H1 (cell line): ENCODE data around the gene IPO13. TPM values are rescaled to one million over a fixed set of nuclear protein-coding genes. Genes with fewer than 3 reads are reported as not detected.

Source experiments
- CTCF ChIA-PET: fragments of 300-600 bp; sonication (Branson Sonifier 250); formaldehyde crosslinking; loops from one replicate; lab custom pipeline; 2021; ENCODE audit not compliant: partially characterized antibody; lab: Charles Lee
- POLR2A ChIA-PET: fragments of 300-600 bp; sonication (Branson Sonifier 250); formaldehyde crosslinking; loops from one replicate; lab custom pipeline; 2021; ENCODE audit warnings: inconsistent platforms; ENCODE audit not compliant: partially characterized antibody; lab: Charles Lee
- DNase-seq, 2 experiments: peaks; one replicate each; pipeline versions ENCODE4 v3.0.0 to v3.0.0-alpha.2; 2010 to 2022; ENCODE audit warnings: low spot score in 2 of 2, low read depth in 1 of 2, mixed read lengths in 1 of 2
- FAIRE-seq: peaks from 2 replicates; lab custom pipeline; 2011; peaks lifted over from hg19 to GRCh38; lab: Jason Lieb, UNC
- H2AFZ ChIP-seq: 2 replicates; pipeline ENCODE4 v1.8.1; 2012; ENCODE audit warnings: low read length, inconsistent platforms
- H2AK5ac ChIP-seq: 2 replicates; pipeline ENCODE4 v1.6.1; 2013; ENCODE audit warnings: low read depth, low read length
- H2BK120ac ChIP-seq: replicated peaks from 2 replicates; pipeline ENCODE3; 2013; ENCODE audit warnings: low read depth, low read length, inconsistent platforms
- H2BK12ac ChIP-seq: 2 replicates; pipeline ENCODE4 v1.6.1; 2013; ENCODE audit warnings: low read depth, low read length
- H2BK15ac ChIP-seq: 2 replicates; pipeline ENCODE4 v1.6.1; 2013; ENCODE audit warnings: low read length
- H2BK20ac ChIP-seq: 2 replicates; pipeline ENCODE4 v1.6.1; 2013; ENCODE audit warnings: low read length
- H2BK5ac ChIP-seq: 2 replicates; pipeline ENCODE4 v1.6.1; 2013; ENCODE audit warnings: low read depth, low read length
- H3K14ac ChIP-seq: 2 replicates; pipeline ENCODE4 v1.6.1; 2013; ENCODE audit warnings: inconsistent platforms; ENCODE audit not compliant: insufficient read length
- H3K18ac ChIP-seq: 2 replicates; pipeline ENCODE4 v1.6.1; 2013; ENCODE audit warnings: low read length; ENCODE audit errors: extremely low read depth
- H3K23ac ChIP-seq: 2 replicates; pipeline ENCODE4 v1.6.1; 2013; ENCODE audit warnings: inconsistent platforms; ENCODE audit not compliant: insufficient read length
- H3K23me2 ChIP-seq: 2 replicates; pipeline ENCODE4 v1.6.1; 2013; ENCODE audit warnings: low read depth, low read length
- H3K27ac ChIP-seq: 2 replicates; pipeline ENCODE4 v1.6.1; 2011; ENCODE audit warnings: low read depth, low read length, inconsistent platforms
- H3K27me3 ChIP-seq, 4 experiments: replicated peaks in 1 of 4; 1 replicate in 1 of 4; 2 replicates in 3 of 4; pipeline versions ENCODE4 v1.6.1 to v1.8.1; 2011 to 2013; ENCODE audit warnings: low read length in 3 of 4, mild to moderate bottlenecking in 3 of 4, inconsistent platforms in 2 of 4, mixed read lengths in 2 of 4, moderate library complexity in 1 of 4; ENCODE audit not compliant: control insufficient read depth in 3 of 4, insufficient read depth in 3 of 4; ENCODE audit errors: extremely low read depth in 1 of 4
- H3K36me3 ChIP-seq, 4 experiments: 2 replicates each; pipeline versions ENCODE4 v1.6.1 to v1.8.1; 2011 to 2013; ENCODE audit warnings: mild to moderate bottlenecking in 4 of 4, low read length in 3 of 4, moderate library complexity in 2 of 4, control low read depth in 1 of 4, inconsistent platforms in 1 of 4; ENCODE audit not compliant: insufficient read depth in 4 of 4, control insufficient read depth in 2 of 4
- H3K4ac ChIP-seq: replicated peaks from 2 replicates; pipeline ENCODE3; 2013; ENCODE audit warnings: low read length, low read depth, mixed read lengths, inconsistent platforms; ENCODE audit not compliant: insufficient read length
- H3K4me1 ChIP-seq, 4 experiments: replicated peaks in 1 of 4; 1 replicate in 1 of 4; 2 replicates in 3 of 4; pipeline versions ENCODE4 v1.6.1 to v1.8.1; 2011 to 2013; ENCODE audit warnings: low read length in 3 of 4, inconsistent platforms in 2 of 4, mixed read lengths in 1 of 4; ENCODE audit not compliant: insufficient read depth in 4 of 4, control insufficient read depth in 3 of 4
- H3K4me2 ChIP-seq, 2 experiments: 2 replicates each; pipeline versions ENCODE4 v1.6.1 to v1.8.1; 2011 to 2013; ENCODE audit warnings: low read depth in 2 of 2, low read length in 2 of 2, control low read depth in 1 of 2, inconsistent platforms in 1 of 2, mild to moderate bottlenecking in 1 of 2; ENCODE audit not compliant: insufficient read depth in 1 of 2
- H3K4me3 ChIP-seq, 4 experiments: fragments of 200-600, 300-600 bp in 1 of 4; sonication (generic), shearing (Covaris generic), sonication (Bioruptor Twin) in 1 of 4; 2 replicates each; pipeline versions ENCODE4 v1.5.1 to v1.8.1; 2011 to 2016; ENCODE audit warnings: low read length in 4 of 4, low read depth in 3 of 4, control low read depth in 2 of 4, inconsistent platforms in 2 of 4, mild to moderate bottlenecking in 2 of 4, mixed read lengths in 1 of 4, moderate library complexity in 1 of 4; ENCODE audit not compliant: insufficient read depth in 2 of 4; ENCODE audit errors: extremely low read depth in 1 of 4
- H3K56ac ChIP-seq: replicated peaks from 2 replicates; pipeline ENCODE3; 2013; ENCODE audit warnings: low read depth, mild to moderate bottlenecking, mixed read lengths, low read length, inconsistent platforms; ENCODE audit not compliant: insufficient read length
- H3K79me1 ChIP-seq: 2 replicates; pipeline ENCODE4 v1.6.1; 2013; ENCODE audit warnings: low read depth, low read length, control low read depth
- H3K79me2 ChIP-seq, 2 experiments: 2 replicates each; pipeline versions ENCODE4 v1.6.1 to v1.8.1; 2012 to 2013; ENCODE audit warnings: low read length in 2 of 2, mild to moderate bottlenecking in 2 of 2, inconsistent platforms in 1 of 2; ENCODE audit not compliant: insufficient read depth in 2 of 2, control insufficient read depth in 1 of 2
- H3K9ac ChIP-seq, 4 experiments: replicated peaks in 1 of 4; 1 replicate in 1 of 4; 2 replicates in 3 of 4; pipeline versions ENCODE4 v1.6.1 to v1.8.1; 2011 to 2013; ENCODE audit warnings: low read depth in 3 of 4, low read length in 3 of 4, control low read depth in 2 of 4, mild to moderate bottlenecking in 2 of 4, moderate library complexity in 2 of 4, inconsistent platforms in 1 of 4; ENCODE audit errors: extremely low read depth in 1 of 4
- H3K9me3 ChIP-seq, 2 experiments: 2 replicates each; pipeline versions ENCODE4 v1.6.1 to v1.8.1; 2012 to 2013; ENCODE audit warnings: mild to moderate bottlenecking in 2 of 2, moderate library complexity in 2 of 2, control low read depth in 1 of 2, inconsistent platforms in 1 of 2, low read depth in 1 of 2, low read length in 1 of 2, mixed read lengths in 1 of 2; ENCODE audit not compliant: insufficient read depth in 2 of 2
- H4K20me1 ChIP-seq, 2 experiments: replicated peaks in 1 of 2; 2 replicates each; pipeline versions ENCODE3 to v1.8.1; 2011 to 2013; ENCODE audit warnings: inconsistent platforms in 2 of 2, low read length in 2 of 2, mild to moderate bottlenecking in 1 of 2; ENCODE audit not compliant: insufficient read depth in 2 of 2, control insufficient read depth in 1 of 2
- H4K5ac ChIP-seq: 2 replicates; pipeline ENCODE4 v1.6.1; 2013; ENCODE audit warnings: low read length, low read depth, mixed read lengths, inconsistent platforms; ENCODE audit not compliant: insufficient read length
- H4K8ac ChIP-seq: 2 replicates; pipeline ENCODE4 v1.8.0; 2013; ENCODE audit warnings: mild to moderate bottlenecking, moderate library complexity, low read length, inconsistent platforms; ENCODE audit not compliant: insufficient read depth; ENCODE audit errors: extremely low read depth
- H4K91ac ChIP-seq: replicated peaks from 2 replicates; pipeline ENCODE3; 2013; ENCODE audit warnings: low read length, mixed read lengths, inconsistent platforms; ENCODE audit not compliant: insufficient read length
- BCL11A ChIP-seq, 2 experiments: IDR thresholded peaks; one replicate each; pipeline ENCODE4 v1.6.1; 2011; ENCODE audit warnings: low read depth in 2 of 2, low read length in 2 of 2, mild to moderate bottlenecking in 2 of 2
- HDAC2 ChIP-seq, 2 experiments: fragments of 300-600 bp in 1 of 2; sonication (generic) in 1 of 2; IDR thresholded peaks; 2 replicates each; pipeline ENCODE4 v1.6.1; 2011 to 2012; ENCODE audit warnings: low read depth in 2 of 2, low read length in 2 of 2, mild to moderate bottlenecking in 2 of 2, moderate library complexity in 2 of 2, borderline replicate concordance in 1 of 2, inconsistent platforms in 1 of 2
- KDM5A ChIP-seq: fragments of 200-600 bp; IDR thresholded peaks from 2 replicates; pipeline ENCODE4 v1.7.1; 2012; ENCODE audit warnings: mild to moderate bottlenecking, low read length, inconsistent platforms, mixed read lengths
- MAX ChIP-seq: IDR thresholded peaks from 2 replicates; pipeline ENCODE4 v1.6.1; 2012; ENCODE audit warnings: inconsistent platforms
- WGBS, 2 experiments: shearing (Covaris generic) in 1 of 2; methylation state at CpG; one replicate each; pipeline versions ENCODE4 v1.1.6 to v1.1.7; 2013 to 2015; ENCODE audit warnings: low lambda C conversion rate in 2 of 2, mixed read lengths in 2 of 2, inconsistent platforms in 1 of 2, low coverage in 1 of 2, missing lambda C conversion rate in 1 of 2; ENCODE audit not compliant: insufficient replicate concordance in 2 of 2, insufficient coverage in 1 of 2, insufficient read length in 1 of 2; ENCODE audit errors: extremely low coverage in 1 of 2, missing lambda C conversion rate in 1 of 2; 5-methylcytosine and 5-hydroxymethylcytosine counted together
- polyA plus RNA-seq, 7 experiments: library from polyadenylated mRNA; depleted of rRNA in 3 of 7; stranded (reverse) in 5 of 7; unstranded in 2 of 7; fragments of >200 nt in 5 of 7; fragments of 200-250 nt in 2 of 7; gene quantifications; 1 replicate in 5 of 7; 2 replicates in 1 of 7; 4 replicates in 1 of 7; pipeline versions ENCODE4 v1.2.1 to v1.2.3, GENCODE V29; 2011 to 2013; ENCODE audit warnings: missing spikeins in 2 of 7, mixed read lengths in 2 of 7
- total RNA-seq: library from RNA; stranded (reverse); fragmentation: NEBNext Ultra II Directional; extraction: Animal tissue kit (Norgen Biotek cat#: 25700); gene quantifications from 2 replicates; pipeline ENCODE4 v1.2.1, GENCODE V29; 2021
- TF ChIP-seq, protein P1 (sequence below): IDR thresholded peaks from 2 replicates; pipeline ENCODE4 v1.6.1; 2012; ENCODE audit warnings: low read length, inconsistent platforms

IPO13 gene
- total and polyA plus RNA-seq, 2 of the 8 experiments (the other 6 are each of a cell fraction or from before 2014, with no cell fraction given): 23.0 to 27.0 TPM

- POLR2A ChIA-PET: interaction anchor here (0.5 to 1.5 kb wide), 2 partner anchors 10 to 81 kb away, joined by 3 read pairs; partner anchors contain the start of gene CCDC24
- FAIRE-seq: no peak
- TF ChIP-seq KDM5A (no peak), HDAC2 (IDR thresholded peaks at IDR 0.05; ENCODE audit: borderline replicate concordance in 1 of 2, low read depth in 2 of 2, low read length in 2 of 2) (no peak), MAX (no peak), BCL11A (IDR thresholded peaks at IDR 0.05; ENCODE audit: low read depth in 2 of 2, low read length in 2 of 2) (no peak)
- TF ChIP-seq, protein P1, sequence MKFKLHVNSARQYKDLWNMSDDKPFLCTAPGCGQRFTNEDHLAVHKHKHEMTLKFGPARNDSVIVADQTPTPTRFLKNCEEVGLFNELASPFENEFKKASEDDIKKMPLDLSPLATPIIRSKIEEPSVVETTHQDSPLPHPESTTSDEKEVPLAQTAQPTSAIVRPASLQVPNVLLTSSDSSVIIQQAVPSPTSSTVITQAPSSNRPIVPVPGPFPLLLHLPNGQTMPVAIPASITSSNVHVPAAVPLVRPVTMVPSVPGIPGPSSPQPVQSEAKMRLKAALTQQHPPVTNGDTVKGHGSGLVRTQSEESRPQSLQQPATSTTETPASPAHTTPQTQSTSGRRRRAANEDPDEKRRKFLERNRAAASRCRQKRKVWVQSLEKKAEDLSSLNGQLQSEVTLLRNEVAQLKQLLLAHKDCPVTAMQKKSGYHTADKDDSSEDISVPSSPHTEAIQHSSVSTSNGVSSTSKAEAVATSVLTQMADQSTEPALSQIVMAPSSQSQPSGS: no peak
Measured at GRCh38 chr1:43981636-43982035, 34.9 kb downstream of the IPO13 start.

More at GRCh38 chr1:43981636-43982035, 34.9 kb downstream of the IPO13 start:
- Histone ChIP-seq H3K27me3 (no peaks in the 10 kb centered on the region), H2BK12ac (no peak overlapping the region), H2BK15ac (no peak overlapping the region), H2BK20ac (no peak overlapping the region), H4K91ac (no peak overlapping the region), H2BK5ac (no peak overlapping the region), H4K8ac (no peak overlapping the region; the same call in 1 of the 2 replicates), H3K23ac (no peak overlapping the region), H3K23me2 (peaks cover 16% of the 10 kb centered on the region), H3K79me1 (peaks cover 20% of the 10 kb centered on the region), H2BK120ac (no peak overlapping the region), H3K36me3 (peaks cover 2 to 31% (median 14%) of the 10 kb centered on the region in 4 experiments; a peak in 5 of 8 replicates), H3K79me2 (peaks cover 0 to 11% of the 10 kb centered on the region in 2 experiments; a peak in 2 of 4 replicates), H3K9me3 (no peaks in the 10 kb centered on the region), H4K5ac (no peak overlapping the region), H3K4me2 (no peak overlapping the region), H3K56ac (no peak overlapping the region), H3K9ac (no peak overlapping the region), H3K14ac (no peak overlapping the region), H2AFZ (no peak overlapping the region), H4K20me1 (peaks cover 0 to 30% of the 10 kb centered on the region in 2 experiments), H3K18ac (no peak overlapping the region; the same call in 1 of the 2 replicates), H3K4me3 (no peak overlapping the region), H3K4ac (no peak overlapping the region), H2AK5ac (no peak overlapping the region), H3K27ac (no peak overlapping the region), H3K4me1 (peaks cover 4 to 13% (median 11%) of the 10 kb centered on the region in 4 experiments)
- CTCF ChIA-PET: no interaction called here
- WGBS, 2 experiments: 93% methylated on average over 20 of the region's 20 CpGs; no CpG with 5 or more reads in 1 of the 2 experiments
- no peak for DNase-seq
